Measurements from ENCODE around the gene PPME1. TPM values are rescaled to one million over a fixed set of nuclear protein-coding genes. Genes with fewer than 3 reads are reported as not detected.

PPME1 gene
- total RNA-seq, 1 experiment from 2014 or later, result 68.3 TPM

DNA sequence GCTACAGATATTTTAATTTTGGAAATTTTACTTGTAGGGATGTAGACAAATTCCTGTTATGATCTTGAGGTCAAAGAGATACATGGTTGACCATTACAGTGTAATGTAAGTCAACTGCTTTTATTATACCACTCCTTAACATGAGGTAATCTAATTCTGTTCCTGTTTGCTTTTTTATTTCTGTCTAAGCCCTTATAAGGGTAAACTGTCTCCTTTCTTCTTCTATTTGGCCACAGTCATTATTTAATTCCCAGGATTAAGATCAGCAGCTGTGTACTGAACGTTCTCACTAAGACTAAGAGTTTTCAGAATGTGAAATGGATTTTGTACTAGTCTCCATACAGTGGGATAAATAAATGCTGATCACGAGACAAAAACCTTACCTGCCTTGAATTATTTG, 33.1 kb upstream of the PPME1 start (continued):
- TF ChIP-seq RAD21 (IDR thresholded peaks at IDR 0.05; ENCODE audit: low read depth), result no peak

DNA sequence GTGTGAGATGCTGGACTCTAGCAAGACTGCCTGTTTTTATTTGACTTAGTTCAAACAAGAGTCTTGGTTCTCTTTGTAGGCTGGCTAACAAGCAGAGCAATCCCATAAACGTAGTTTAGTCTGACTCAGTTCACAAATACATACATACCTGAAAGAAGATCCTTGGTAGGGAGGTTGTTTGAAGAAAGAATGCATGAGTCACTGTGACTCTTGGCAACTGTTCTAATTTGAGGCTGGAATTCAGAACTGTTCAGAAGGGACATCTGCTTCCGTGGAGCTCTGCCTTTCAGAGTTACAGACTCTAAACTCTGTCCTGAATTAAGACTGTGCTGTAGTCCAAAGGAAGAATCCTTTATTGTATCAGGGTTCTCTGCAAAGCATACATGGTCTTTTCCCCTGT, 32.5 kb upstream of the PPME1 start:
- Histone ChIP-seq H4K20me1 (ENCODE audit: insufficient read depth) (no peaks in the 10 kb centered on the region), H3K4me2 (ENCODE audit: low read length) (peak overlapping the region; percentile 63), H3K9me3 (ENCODE audit: control insufficient read depth in 1 of 2, insufficient read depth in 1 of 2, low read depth in 1 of 2, low read length in 2 of 2) (no peaks in the 10 kb centered on the region), H3K36me3 (ENCODE audit: control insufficient read depth in 1 of 2, insufficient read depth in 2 of 2, low read length in 2 of 2) (0 out of 4 replicates have a peak, but pooled peaks cover 0 to under 1% of the 10 kb centered on the region in 2 experiments), H3K9ac (ENCODE audit: low read length) (peak overlapping the region; percentile 51), H3K4me3 (replicated peaks in 1 of 2; ENCODE audit: low read depth in 1 of 2, low read length in 2 of 2) (peak overlapping the region in 1 of 2 experiments; percentile 19; a peak in 2 of 4 replicates), H3K27me3 (ENCODE audit: insufficient read depth, low read length) (no peaks in the 10 kb centered on the region), H3K27ac (ENCODE audit: low read depth, low read length) (peak overlapping the region; percentile 94), H3K79me2 (ENCODE audit: insufficient read depth, low read length) (0 out of 2 replicates have a peak, but pooled peaks cover 4% of the 10 kb centered on the region), H3K4me1 (ENCODE audit: control insufficient read depth in 1 of 2, insufficient read depth in 2 of 2, low read length in 2 of 2) (peaks cover 77 to 88% of the 10 kb centered on the region in 2 experiments), H3K9me2 (ENCODE audit: insufficient read depth) (no peaks in the 10 kb centered on the region), H2AFZ (ENCODE audit: low read depth, low read length, poor library complexity, severe bottlenecking) (no peak overlapping the region)
- ATAC-seq, result peak; percentile 82
- peak; percentile 89 for DNase-seq (ENCODE audit: low read depth, low spot score)
- intact Hi-C loops (cut with micrococcal nuclease), result no loop called here
- ChIA-PET POLR2A (interaction anchor here (0.8 kb wide), 1 partner anchor 8 kb away, joined by 3 read pairs; no protein-coding TSS in a partner anchor), RAD21 (ENCODE audit: low non-redundant PET in 1 of 2, low total read pairs in 2 of 2, uncharacterized antibody in 2 of 2, unreplicated experiment in 2 of 2) (no interaction called here), CTCF (no interaction called here)
- BruUV-seq (replicated peaks), result no TSS peak
- TF ChIP-seq, protein P1, sequence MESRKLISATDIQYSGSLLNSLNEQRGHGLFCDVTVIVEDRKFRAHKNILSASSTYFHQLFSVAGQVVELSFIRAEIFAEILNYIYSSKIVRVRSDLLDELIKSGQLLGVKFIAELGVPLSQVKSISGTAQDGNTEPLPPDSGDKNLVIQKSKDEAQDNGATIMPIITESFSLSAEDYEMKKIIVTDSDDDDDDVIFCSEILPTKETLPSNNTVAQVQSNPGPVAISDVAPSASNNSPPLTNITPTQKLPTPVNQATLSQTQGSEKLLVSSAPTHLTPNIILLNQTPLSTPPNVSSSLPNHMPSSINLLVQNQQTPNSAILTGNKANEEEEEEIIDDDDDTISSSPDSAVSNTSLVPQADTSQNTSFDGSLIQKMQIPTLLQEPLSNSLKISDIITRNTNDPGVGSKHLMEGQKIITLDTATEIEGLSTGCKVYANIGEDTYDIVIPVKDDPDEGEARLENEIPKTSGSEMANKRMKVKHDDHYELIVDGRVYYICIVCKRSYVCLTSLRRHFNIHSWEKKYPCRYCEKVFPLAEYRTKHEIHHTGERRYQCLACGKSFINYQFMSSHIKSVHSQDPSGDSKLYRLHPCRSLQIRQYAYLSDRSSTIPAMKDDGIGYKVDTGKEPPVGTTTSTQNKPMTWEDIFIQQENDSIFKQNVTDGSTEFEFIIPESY (IDR thresholded peaks at IDR 0.05; ENCODE audit: extremely low read depth, insufficient replicate concordance, low read length), result no peak
- no peak for TF ChIP-seq EZH2 (IDR thresholded peaks at IDR 0.05)
- TF ChIP-seq ZNF274 (IDR thresholded peaks at IDR 0.05; ENCODE audit: low read depth, low read length), result no peak
- TF ChIP-seq ELF1 (IDR thresholded peaks at IDR 0.05; ENCODE audit: borderline replicate concordance, low read depth), result no peak
- TF ChIP-seq EZH2phosphoT487 (IDR thresholded peaks at IDR 0.05; ENCODE audit: borderline replicate concordance), result no peak
- peak; percentile 53; the same call in 1 of the 2 replicates for TF ChIP-seq SIN3A (IDR thresholded peaks at IDR 0.05; ENCODE audit: low read depth)
- no peak for TF ChIP-seq POLR2A (IDR thresholded peaks at IDR 0.05; ENCODE audit: borderline replicate concordance, extremely low read depth, insufficient read depth, insufficient read length)
- TF ChIP-seq SRF (IDR thresholded peaks at IDR 0.05; ENCODE audit: low read depth), result 0 out of 2 replicates have a peak, but pooled peaks have one; percentile 51
- TF ChIP-seq SP1 (IDR thresholded peaks at IDR 0.05; ENCODE audit: low read depth), result peak; percentile 83
- peak; percentile 70 for TF ChIP-seq TCF7L2 (IDR thresholded peaks at IDR 0.05; ENCODE audit: borderline replicate concordance, extremely low read depth, insufficient read depth, insufficient read length)
- TF ChIP-seq FOSL1 (IDR thresholded peaks at IDR 0.05; ENCODE audit: low read depth), result peak; percentile 95
- TF ChIP-seq, protein P2, sequence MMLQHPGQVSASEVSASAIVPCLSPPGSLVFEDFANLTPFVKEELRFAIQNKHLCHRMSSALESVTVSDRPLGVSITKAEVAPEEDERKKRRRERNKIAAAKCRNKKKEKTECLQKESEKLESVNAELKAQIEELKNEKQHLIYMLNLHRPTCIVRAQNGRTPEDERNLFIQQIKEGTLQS (IDR thresholded peaks at IDR 0.05), result 0 out of 2 replicates have a peak, but pooled peaks have one; percentile 4
- peak; percentile 95 for TF ChIP-seq JUND (IDR thresholded peaks at IDR 0.05)
- TF ChIP-seq ZFX (IDR thresholded peaks at IDR 0.05), result no peak
- TF ChIP-seq, protein P3, sequence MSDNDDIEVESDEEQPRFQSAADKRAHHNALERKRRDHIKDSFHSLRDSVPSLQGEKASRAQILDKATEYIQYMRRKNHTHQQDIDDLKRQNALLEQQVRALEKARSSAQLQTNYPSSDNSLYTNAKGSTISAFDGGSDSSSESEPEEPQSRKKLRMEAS (IDR thresholded peaks at IDR 0.05), result peak; percentile 35; the same call in 1 of the 2 replicates
- 0 out of 2 replicates have a peak, but pooled peaks have one; percentile 3 for TF ChIP-seq RAD21 (IDR thresholded peaks at IDR 0.05; ENCODE audit: low read depth)
- TF ChIP-seq, protein P4, sequence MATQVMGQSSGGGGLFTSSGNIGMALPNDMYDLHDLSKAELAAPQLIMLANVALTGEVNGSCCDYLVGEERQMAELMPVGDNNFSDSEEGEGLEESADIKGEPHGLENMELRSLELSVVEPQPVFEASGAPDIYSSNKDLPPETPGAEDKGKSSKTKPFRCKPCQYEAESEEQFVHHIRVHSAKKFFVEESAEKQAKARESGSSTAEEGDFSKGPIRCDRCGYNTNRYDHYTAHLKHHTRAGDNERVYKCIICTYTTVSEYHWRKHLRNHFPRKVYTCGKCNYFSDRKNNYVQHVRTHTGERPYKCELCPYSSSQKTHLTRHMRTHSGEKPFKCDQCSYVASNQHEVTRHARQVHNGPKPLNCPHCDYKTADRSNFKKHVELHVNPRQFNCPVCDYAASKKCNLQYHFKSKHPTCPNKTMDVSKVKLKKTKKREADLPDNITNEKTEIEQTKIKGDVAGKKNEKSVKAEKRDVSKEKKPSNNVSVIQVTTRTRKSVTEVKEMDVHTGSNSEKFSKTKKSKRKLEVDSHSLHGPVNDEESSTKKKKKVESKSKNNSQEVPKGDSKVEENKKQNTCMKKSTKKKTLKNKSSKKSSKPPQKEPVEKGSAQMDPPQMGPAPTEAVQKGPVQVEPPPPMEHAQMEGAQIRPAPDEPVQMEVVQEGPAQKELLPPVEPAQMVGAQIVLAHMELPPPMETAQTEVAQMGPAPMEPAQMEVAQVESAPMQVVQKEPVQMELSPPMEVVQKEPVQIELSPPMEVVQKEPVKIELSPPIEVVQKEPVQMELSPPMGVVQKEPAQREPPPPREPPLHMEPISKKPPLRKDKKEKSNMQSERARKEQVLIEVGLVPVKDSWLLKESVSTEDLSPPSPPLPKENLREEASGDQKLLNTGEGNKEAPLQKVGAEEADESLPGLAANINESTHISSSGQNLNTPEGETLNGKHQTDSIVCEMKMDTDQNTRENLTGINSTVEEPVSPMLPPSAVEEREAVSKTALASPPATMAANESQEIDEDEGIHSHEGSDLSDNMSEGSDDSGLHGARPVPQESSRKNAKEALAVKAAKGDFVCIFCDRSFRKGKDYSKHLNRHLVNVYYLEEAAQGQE (IDR thresholded peaks at IDR 0.05; ENCODE audit: low read depth), result no peak
- no peak for TF ChIP-seq YY1 (IDR thresholded peaks at IDR 0.05; ENCODE audit: extremely low read depth, insufficient replicate concordance, low read depth, low read length)
- peak; percentile 51; the same call in 1 of the 2 replicates for TF ChIP-seq POLR2AphosphoS5 (IDR thresholded peaks at IDR 0.05; ENCODE audit: low read depth, low read length)
